GM18868 (cell line): Measurements from ENCODE around the gene NUDT14.

ENCODE experiments used
- ATAC-seq: cut with Tn5 transposase; IDR thresholded peaks from one replicate; pipeline ENCODE4 v1.9.1; 2021; ENCODE audit warnings: mild to moderate bottlenecking, moderate library complexity; ENCODE audit not compliant: unreplicated experiment

Gene NUDT14

DNA sequence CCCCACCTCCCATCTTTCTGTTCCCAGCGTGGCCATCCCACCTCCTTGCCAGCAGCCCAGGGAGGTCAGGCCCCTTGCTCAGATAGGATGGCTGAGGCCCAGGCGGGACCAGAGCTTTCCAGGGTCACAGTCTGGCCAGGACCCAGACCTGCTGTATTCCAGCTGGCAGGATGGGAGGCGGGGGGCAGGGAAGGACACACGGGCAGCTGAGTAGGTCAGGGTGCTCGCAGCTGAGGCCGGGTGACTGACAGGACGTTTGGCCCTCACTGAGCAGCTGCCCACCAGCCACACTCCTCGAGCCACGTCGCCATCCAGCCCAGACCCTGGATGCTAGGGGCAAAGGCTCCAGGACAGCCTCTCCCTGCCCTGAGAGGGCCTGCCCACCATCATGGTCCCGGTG is 4.0 kb downstream of the NUDT14 start:
- no peak for ATAC-seq

GRCh38 chr14:105176513-105176912 is 4.6 kb downstream of the NUDT14 start:
- no peak for ATAC-seq

DNA sequence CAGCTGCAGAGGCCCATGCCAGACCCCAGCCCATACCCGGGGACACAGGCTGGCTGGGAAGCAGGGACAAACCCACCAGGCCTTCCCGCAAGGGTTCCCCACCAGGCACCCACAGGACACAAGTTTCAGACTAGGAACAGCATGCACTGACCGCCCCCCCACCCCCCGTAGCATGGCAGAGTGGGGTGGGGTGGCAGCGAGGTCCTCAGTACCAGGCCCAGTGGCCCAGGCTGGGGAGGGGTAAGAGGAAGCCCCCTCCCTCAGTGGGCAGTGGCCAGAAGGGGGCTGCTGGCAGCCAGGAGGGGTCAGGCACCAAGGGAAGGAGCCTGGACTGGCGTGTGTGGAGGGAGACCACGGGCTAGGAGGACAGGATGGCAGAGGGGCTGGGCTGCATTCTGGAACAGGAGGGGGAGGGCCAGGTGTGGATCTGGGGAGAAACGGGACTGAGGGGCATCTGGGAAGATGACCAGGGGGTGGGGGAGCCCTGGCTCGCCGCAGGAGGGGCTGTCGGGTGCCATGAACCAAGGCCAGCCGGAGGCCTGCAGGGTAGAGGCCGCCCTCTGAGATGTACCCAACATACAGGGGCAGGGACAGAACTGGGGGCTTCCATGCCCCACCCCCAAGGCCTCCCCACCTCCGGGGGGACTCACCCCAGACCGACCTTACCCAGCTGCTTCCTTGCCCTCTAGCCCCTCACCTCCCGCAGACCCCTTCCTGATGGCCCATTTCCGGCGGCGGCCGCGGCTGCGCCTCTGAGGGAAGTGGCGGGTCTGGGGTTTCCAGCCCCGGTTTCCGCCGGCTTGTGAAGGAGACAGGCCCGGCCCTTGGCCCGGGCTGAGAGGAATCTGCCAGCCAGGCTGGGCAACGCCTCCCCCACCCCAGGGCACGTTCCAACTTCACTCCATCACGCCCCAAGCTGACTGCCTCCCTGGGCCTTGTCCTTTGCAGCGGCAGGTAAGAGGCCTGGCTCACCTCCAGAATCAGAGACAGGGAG is 6.9 kb downstream of the NUDT14 start:
- no peak for ATAC-seq

DNA sequence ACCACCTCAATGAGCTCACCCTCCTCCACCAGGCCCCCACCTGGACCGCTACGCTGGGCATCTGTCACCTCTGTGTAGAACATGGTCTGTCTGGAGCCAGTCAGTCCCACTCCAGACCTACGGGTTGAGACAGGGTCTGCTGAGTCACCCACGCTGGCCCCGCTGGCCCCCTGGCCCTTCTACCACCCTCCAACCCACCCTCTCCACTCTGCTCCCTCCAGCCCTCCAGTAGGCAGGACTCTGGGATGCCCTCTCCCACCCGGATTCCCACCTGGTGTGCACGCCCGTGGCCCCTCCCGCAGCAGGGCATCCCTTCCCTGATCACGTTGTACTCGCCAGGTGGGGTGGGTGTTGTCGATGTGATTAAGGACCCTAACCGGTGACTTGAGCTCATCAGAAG is 8.0 kb downstream of the NUDT14 start:
- no peak for ATAC-seq

DNA sequence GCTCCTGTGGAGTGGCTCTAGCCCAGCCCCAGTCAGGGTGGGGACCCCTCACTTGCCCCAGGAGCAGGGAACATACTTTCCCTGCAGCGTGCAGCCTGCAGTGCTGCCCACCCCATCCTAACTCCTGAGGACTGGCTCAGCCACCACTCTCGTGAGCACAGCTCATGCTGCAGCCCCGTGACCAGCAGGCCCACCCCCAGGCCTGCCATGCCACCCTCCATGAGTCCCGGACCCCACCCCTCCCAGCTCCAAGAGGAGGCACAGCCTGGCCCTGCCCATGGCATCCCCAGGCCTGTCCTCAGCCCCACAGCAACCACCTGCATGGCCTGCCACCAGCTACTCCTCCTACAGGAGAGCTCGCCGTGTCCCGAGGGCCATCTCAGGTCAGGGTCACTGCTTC is 8.6 kb downstream of the NUDT14 start:
- no peak for ATAC-seq

DNA sequence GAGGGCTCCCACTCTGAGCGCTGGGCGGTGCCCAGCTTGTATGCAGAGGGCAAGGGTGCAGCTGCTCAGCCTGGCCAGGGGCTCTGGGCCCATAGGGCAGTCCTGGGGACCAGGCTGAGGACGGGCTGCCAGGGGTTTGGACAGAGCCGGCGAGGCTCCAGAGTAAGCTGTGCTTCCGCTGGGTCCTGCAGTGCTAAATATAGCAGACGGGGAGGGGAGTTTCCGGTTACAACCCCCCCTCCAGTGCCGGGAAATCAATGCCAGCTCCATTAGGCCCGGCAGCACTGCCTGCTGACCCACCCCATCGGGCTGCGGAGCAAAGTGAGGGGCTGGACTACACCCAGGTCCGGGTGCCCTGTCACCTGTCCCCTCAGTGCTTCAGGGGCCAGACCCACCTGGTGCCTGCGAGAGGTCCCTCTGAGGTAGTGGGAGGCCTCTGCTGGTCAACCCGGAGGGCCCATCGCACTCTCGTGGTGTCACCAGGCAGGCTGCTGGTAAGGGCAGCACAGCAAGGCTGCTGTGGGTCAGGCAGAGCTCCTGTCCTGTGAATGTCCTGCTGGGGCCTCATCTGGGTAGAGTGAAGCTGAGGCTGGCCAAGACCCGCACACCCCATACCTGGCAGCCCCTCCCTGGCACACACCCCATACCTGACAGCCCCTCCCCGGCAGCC is 10.0 kb downstream of the NUDT14 start:
- no peak for ATAC-seq

GRCh38 chr14:105169776-105170655 is 11.1 kb downstream of the NUDT14 start:
- ATAC-seq: no peak

DNA sequence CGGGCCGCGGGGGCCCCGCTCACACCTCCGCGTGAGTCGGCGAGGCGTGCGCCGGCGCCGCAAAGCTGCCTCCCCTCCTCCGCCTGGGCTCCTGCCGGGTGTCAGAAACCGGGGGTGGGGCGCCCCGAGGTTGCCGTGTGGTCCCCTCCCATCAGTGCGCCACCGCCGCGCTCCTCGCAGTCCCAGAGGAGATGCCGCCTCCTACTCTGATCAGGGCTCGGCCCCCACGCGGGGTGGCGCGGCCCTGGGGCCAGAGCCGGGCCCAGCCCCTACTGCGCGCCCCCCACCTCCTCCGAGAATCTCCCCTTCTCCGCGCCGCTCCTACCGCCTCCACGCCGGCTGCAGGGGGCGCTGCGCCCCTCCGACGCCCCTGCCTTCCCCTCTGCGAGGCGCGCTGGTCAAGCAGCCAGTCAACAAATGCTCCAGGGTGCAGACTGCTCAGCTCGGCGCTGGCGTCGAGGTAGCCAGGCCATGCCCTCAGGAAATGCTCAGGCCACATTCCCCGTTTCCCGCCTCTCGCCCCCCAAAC is 12.1 kb downstream of the NUDT14 start:
- ATAC-seq: no peak

DNA sequence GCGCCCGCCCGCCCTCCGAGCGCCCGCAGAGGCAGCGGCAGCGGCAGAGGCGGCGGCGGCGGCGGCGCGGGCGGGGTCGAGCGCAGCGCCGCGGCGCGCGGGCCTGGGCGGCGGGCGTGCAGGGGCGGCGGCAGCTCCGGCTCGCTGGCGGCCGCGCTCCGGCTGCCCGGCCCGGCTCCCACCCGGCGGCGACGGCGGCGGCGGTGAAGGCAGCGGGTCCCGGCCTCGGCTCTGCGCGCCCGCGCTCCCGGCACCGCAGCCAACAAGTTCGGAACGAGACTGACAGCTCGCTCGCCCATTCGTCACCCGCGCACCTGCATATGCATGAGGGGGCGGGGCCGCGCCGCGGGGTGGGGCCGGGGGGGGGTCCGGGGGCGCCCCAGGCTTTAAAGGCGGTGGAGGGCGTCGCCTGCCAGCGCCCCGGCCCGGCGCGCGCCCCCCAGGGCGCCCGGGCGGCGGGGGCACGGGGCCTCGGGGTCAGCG is 12.6 kb downstream of the NUDT14 start, which contains the start of gene JAG2:
Gene JAG2, minus strand, starts transcription at position 281 of the 483 bp plus-strand sequence. CDS start 356 bp downstream, outside the sequence.
- no peak for ATAC-seq

GRCh38 chr14:105168093-105168420 is 13.1 kb downstream of the NUDT14 start:
- ATAC-seq: no peak

GRCh38 chr14:105167303-105168092 is 13.6 kb downstream of the NUDT14 start:
- no peak for ATAC-seq

DNA sequence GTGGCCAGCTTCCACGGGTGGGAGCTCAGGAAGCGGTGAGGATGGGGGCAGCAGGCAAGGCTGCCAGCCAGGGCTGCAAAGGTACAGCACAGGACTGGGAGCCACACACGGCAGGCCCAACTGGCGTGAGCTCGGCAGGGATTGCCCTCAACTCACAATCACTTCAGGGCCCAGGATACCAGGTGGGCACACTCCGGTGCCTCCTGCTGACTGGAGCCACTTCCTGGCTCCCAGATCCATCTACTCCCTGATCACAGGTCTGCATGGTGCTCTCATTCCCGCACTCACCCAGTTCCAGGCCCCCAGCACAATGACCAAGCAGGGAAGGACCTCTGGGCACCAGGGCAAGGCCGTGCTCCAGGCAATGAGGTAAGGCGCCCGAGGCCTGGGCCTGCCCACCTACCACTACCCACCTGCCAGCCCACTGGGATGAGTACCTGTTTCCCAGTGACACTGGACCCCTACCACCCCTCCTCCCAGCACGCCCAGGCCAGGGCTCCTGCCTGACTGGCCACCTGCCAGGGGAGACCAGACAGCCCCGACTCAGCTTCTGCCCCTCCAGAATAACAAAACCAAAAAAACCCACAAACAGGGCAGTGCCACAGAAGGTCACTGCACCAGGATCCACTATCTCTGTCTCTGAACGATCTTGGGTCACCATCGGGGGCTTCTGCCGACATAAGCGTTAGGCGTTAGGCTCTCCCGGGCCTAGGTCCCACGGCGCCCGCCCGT is 14.4 kb downstream of the NUDT14 start:
- no peak for ATAC-seq

GRCh38 chr14:105165761-105166485 is 15.2 kb downstream of the NUDT14 start:
- ATAC-seq: no peak

- ATAC-seq: no peak
These were observed 15.9 kb downstream of the NUDT14 start for GRCh38 chr14:105165134-105165704.

- ATAC-seq: no peak
These were observed 17.9 kb downstream of the NUDT14 start for GRCh38 chr14:105163040-105163742.

DNA sequence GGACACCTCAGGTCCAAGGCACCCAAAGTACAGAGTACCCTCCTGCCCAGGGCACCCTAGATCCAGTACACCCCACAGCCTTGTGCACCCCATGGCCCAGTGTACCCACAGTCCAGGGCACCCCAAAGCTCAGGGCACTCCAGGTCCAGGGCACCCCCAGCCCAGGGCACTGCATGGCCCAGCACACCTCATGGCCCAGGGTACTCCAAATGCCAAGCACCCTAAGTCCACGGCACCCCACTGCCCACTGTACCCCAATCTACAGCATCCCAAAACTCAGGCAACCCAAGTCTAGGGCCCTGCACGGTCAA is 18.5 kb downstream of the NUDT14 start:
- no peak for ATAC-seq

DNA sequence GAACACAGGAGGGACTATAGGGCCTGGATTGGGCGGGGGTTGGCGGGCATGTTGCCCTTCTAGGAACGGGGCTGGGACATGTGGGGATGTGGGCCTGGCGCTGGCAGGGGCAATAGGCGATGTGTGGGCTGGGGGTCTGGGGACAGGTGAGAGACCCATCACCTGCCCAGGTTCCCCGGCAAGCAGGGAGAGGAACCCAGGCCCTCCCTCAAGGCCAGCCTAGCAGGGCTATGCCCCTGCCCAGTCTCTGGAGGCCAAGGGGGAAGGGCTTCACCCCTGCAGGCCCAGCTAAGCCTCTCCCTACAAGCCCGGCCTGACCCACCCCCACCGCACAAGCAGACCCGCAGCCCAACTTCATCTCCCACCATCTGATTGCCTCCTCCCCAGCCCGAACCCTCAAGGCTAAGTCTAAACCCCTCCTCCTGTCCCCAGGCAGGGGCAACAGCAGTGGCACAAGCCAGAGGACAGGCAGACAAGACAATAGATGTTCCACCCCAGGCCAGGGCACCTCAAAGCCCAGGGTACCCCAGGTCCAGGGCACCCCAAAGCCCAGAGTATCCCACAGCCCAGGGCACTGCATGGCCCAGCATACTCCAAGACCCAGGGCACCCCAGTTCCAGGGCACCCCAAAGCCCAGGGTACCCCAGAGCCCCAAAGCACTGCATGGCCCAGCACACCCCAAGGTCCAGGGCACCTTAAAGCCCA is 19.0 kb downstream of the NUDT14 start:
- ATAC-seq: no peak
